ENCODE data around the gene FETUB.
A peak's percentile ranks its signal among the peaks of the same experiment; 100 is the strongest.

Gene FETUB

DNA sequence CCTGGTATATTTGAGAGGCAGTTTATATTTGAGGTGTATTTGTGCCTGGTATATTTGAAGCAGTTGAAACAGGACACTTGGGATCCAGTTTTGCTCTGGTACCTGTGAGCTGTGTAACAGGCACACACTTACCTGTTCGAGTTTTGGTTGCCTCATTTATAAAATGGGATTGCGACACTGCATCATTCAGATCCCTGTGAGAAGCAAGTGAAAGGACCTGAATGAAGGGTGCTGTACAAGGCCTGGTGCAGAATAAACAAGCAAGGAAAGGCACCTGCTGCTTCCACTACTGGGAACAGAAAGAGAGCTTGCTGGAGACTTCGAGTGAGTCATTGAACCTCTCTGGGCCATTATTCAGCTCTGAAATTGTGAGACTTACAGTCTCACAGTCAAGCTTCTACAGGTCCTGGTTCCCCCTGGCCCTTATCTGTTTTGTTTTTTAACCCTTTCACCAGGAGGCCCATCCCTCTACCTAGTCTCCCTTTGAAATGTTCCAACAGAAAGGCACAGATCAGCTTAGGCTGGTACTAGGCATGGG, 11.5 kb downstream of the FETUB start:
- no peak overlapping the region for H3K4me3 ChIP-seq (ENCODE audit: low read depth, low read length)
- H3K9me3 ChIP-seq (ENCODE audit: severe bottlenecking) = no peaks in the 10 kb centered on the region
- TF ChIP-seq, protein P1, sequence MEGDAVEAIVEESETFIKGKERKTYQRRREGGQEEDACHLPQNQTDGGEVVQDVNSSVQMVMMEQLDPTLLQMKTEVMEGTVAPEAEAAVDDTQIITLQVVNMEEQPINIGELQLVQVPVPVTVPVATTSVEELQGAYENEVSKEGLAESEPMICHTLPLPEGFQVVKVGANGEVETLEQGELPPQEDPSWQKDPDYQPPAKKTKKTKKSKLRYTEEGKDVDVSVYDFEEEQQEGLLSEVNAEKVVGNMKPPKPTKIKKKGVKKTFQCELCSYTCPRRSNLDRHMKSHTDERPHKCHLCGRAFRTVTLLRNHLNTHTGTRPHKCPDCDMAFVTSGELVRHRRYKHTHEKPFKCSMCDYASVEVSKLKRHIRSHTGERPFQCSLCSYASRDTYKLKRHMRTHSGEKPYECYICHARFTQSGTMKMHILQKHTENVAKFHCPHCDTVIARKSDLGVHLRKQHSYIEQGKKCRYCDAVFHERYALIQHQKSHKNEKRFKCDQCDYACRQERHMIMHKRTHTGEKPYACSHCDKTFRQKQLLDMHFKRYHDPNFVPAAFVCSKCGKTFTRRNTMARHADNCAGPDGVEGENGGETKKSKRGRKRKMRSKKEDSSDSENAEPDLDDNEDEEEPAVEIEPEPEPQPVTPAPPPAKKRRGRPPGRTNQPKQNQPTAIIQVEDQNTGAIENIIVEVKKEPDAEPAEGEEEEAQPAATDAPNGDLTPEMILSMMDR (IDR thresholded peaks at IDR 0.05; ENCODE audit: low read depth, low read length) = no peak
- no peak for DNase-seq
- no peaks in the 10 kb centered on the region for H3K36me3 ChIP-seq
- no peak overlapping the region for H3K27ac ChIP-seq
- H3K27me3 ChIP-seq (ENCODE audit: insufficient read depth, low read depth, severe bottlenecking) = peaks cover 6% of the 10 kb centered on the region

DNA sequence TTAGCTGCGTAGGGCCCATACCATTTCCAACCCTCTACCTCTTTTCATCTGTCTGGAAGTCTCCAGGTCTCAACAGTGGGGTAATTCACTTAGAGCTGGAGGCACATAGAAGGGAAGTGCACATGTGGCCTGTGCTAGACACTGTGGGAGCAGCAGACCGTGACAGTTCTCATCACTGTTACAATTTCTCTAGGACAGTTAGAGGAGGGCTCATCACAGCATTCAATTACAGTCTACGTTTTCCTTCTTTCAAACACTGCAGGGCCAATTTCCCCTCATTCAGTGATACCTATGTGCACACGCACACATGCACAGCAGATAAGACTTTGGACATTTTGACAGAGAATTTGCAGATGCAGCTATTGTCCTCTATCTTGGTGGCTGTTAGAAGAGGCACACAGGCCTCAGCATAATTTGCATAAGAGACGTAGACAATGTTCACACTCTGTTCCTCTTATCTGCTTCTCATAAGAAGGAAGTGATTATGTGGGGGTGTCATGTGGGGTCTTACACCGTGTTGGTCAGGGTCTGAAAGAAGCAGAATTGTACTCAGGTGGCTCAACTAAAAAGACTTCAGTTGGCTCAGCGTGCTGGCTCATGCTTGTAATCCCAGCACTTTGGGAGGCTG, 13.0 kb downstream of the FETUB start:
- no peaks in the 10 kb centered on the region for H3K9me3 ChIP-seq (ENCODE audit: severe bottlenecking)
- H3K27me3 ChIP-seq (ENCODE audit: insufficient read depth, low read depth, severe bottlenecking) = peaks cover 6% of the 10 kb centered on the region
- no peaks in the 10 kb centered on the region for H3K36me3 ChIP-seq
- DNase-seq = no peak
- H3K27ac ChIP-seq = no peak overlapping the region
- no peak overlapping the region for H3K4me3 ChIP-seq (ENCODE audit: low read depth, low read length)
- TF ChIP-seq, protein P1 (IDR thresholded peaks at IDR 0.05; ENCODE audit: low read depth, low read length) = no peak

DNA sequence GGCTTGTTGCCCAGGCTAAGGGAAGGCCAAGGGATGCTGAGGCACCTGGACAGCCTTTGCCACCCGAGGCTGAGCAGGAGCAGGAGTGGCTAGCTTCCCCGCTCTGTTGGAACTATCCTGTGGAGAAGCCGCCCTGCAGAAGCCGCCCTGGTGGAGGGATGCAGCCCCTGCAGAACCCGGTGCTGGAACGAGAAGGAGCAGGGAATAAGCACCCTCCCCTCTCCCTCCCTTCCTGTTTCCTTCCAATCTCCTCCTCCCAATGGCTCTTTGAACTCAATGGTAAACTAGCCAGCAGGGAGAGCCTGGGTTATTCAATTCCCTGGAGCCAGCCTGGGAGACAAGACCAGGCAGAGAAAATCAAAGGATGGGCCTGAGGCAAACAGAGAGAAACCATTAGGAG, 13.8 kb downstream of the FETUB start:
- TF ChIP-seq, protein P1 (IDR thresholded peaks at IDR 0.05; ENCODE audit: low read depth, low read length) = peak; percentile 60
- Histone ChIP-seq H3K9me3 (ENCODE audit: severe bottlenecking) (no peaks in the 10 kb centered on the region), H3K36me3 (no peaks in the 10 kb centered on the region), H3K27me3 (ENCODE audit: insufficient read depth, low read depth, severe bottlenecking) (peaks cover 6% of the 10 kb centered on the region), H3K4me3 (ENCODE audit: low read depth, low read length) (no peak overlapping the region), H3K27ac (no peak overlapping the region)
- peak; percentile 50 for DNase-seq

DNA sequence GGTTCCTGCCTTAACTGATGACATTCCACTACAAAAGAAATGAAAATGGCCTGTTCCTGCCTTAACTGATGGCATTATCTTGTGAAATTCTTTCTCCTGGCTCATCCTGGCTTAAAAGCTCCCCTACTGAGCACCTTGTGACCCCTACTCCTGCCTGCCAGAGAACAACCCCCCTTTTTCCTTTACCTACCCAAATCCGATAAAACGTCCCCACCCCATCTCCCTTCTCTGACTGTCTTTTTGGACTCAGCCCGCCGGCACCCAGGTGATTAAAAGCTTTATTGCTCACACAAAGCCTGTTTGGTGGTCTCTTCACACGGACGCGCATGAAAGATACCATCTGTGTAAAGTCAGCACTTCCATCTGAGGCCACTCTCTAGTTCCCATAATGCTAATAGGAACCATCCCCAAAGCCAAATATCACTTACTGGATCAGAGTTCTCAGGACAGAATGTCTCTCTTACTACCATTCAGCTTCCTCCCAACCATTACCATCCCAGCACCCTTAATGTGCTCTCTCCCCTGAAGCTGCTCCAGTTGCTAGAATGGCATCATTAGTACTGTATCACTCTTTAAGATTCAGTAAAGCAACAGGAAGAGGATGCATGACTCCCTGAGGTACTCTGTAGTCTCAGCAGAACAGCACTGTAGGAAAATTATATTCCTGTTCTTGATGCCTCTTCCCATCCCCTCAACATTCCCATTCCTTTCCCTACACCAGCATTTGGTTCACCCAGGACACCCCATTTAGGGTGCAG, 23.3 kb downstream of the FETUB start:
- peaks cover 7% of the 10 kb centered on the region for H3K27me3 ChIP-seq (ENCODE audit: insufficient read depth, low read depth, severe bottlenecking)
- no peak for DNase-seq
- no peak overlapping the region for H3K4me3 ChIP-seq (ENCODE audit: low read depth, low read length)
- TF ChIP-seq, protein P1 (IDR thresholded peaks at IDR 0.05; ENCODE audit: low read depth, low read length) = no peak
- H3K9me3 ChIP-seq (ENCODE audit: severe bottlenecking) = no peaks in the 10 kb centered on the region
- no peak overlapping the region for H3K27ac ChIP-seq
- no peaks in the 10 kb centered on the region for H3K36me3 ChIP-seq

DNA sequence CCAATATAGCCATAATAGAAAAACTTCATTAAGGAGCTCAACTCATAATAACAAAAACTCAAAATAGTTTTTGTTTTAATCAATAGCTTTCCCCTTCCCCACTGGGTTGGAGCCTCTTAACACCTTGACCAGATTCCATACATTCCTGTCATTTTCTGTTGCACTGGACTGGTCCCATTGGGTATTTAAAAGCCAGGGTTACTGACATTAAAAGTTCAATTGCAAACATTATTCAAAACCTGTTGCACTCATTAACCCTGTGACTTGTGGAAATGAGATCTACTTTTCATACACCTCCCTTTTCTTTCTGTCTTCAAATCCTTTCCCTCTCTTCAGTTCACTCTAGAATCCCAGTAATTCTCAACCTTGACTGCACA, 23.9 kb downstream of the FETUB start:
- DNase-seq = no peak
- H3K27ac ChIP-seq = no peak overlapping the region

More for the DNA sequence above, 23.9 kb downstream of the FETUB start:
- Histone ChIP-seq H3K36me3 (no peaks in the 10 kb centered on the region), H3K9me3 (ENCODE audit: severe bottlenecking) (no peaks in the 10 kb centered on the region), H3K27me3 (ENCODE audit: insufficient read depth, low read depth, severe bottlenecking) (peaks cover 7% of the 10 kb centered on the region), H3K4me3 (ENCODE audit: low read depth, low read length) (no peak overlapping the region)
- TF ChIP-seq, protein P1 (IDR thresholded peaks at IDR 0.05; ENCODE audit: low read depth, low read length) = no peak

Data from WERI-Rb-1 (cell line).